Left colon (tissue), 2 donors: ENCODE measurements around the gene TRAF3. TPM values are rescaled to one million over a fixed set of nuclear protein-coding genes. Genes with fewer than 3 reads are reported as not detected.

ENCODE experiments used
- ATAC-seq: fragments of 200-7000 bp; cut with Tn5 transposase; one replicate; pipeline ENCODE4 v1.9.1; 2020; ENCODE audit warnings: mild to moderate bottlenecking, moderate library complexity
- DNase-seq, 2 donors: peaks; one replicate each; pipeline ENCODE4 v3.0.0-alpha.2; 2020
- intact Hi-C, 2 donors: fragments of 100-400 bp; cut with DNase I in 1 of 2; cut with micrococcal nuclease in 1 of 2; formaldehyde crosslinking; loops; one replicate each; pipeline versions ENCODE4 v1.11.2 to v1.14.0; 2022; cut with DNase I, micrococcal nuclease
- long read RNA-seq: library from polyadenylated mRNA; unstranded; transcript quantifications from one replicate; pipeline ENCODE4 v2.0.0, GENCODE V29; 2021
- total RNA-seq, 2 donors: library from RNA; stranded (reverse); fragmentation: NEBNext Ultra II Directional; extraction: Animal tissue kit (Norgen Biotek cat#: 25700); gene quantifications; one replicate each; pipeline ENCODE4 v1.2.1, GENCODE V29; 2021
- donor health status: DM: no; HTN: no; CAD: no.
- donor health status: DM: yes; HTN: yes; CAD: no.

The TRAF3 gene, protein sequence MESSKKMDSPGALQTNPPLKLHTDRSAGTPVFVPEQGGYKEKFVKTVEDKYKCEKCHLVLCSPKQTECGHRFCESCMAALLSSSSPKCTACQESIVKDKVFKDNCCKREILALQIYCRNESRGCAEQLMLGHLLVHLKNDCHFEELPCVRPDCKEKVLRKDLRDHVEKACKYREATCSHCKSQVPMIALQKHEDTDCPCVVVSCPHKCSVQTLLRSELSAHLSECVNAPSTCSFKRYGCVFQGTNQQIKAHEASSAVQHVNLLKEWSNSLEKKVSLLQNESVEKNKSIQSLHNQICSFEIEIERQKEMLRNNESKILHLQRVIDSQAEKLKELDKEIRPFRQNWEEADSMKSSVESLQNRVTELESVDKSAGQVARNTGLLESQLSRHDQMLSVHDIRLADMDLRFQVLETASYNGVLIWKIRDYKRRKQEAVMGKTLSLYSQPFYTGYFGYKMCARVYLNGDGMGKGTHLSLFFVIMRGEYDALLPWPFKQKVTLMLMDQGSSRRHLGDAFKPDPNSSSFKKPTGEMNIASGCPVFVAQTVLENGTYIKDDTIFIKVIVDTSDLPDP
- total RNA-seq: 10 to 100 TPM; 22.6 to 31.6 TPM
- long read RNA-seq, transcript TRAF3-203 (12 exons, 2,459 nt): major isoform, 10 of 21 reads
- long read RNA-seq, partial matches to known transcripts: 1 of 21 reads
- long read RNA-seq, other reads (novel, unspliced or antisense): 10 of 21 reads

DNA sequence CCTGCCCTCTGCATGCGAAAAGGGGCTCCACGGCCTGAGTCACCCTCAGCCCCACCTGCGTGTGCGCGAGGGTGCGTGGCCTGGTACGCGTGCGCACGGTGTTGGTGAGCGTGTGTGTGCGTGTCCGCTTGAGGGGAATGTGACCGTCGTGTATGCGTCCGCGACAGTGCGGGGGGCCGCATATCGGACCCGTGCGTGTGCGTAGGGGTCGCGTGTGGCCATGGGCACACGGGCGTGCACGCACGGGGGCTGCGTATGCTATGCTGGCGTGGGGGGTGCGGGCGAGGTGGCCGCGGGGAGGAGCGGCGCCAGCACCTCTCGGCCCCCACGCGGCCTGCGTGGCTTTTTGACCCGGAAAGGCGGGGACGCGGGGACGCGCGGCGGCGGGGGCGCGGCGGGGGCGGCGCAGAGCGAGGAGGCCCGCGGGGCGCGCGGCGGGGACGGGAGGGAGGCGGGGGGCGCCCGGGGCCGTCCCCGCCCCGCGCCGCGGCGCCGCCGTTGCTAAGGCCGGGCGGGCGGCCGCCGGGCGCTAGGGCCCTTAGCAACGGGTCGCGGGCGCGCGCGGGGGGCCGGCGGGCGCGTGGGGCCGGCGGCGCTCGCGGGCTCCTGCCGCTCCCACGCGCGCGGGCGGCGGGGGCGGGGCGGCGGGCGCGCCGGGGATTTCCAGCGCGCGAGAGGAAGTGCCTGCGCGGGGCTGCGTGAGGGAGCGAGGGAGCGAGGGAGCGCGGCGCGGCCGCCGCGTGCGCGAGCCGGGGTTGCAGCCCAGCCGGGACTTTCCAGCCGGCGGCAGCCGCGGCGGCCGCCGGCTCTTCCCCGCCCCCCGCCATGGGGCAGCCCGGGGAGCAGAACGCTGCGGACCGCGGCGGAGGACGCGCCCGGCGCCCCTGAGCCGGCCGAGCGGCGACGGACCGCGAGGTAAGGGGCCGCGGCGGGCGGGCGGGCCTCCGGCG, at the start of gene TRAF3:
TSS of gene TRAF3 (plus strand) at position 689 of the 950 bp plus-strand sequence. CDS start 92,753 bp downstream, outside the sequence.
- DNase-seq (peak; percentile 59 to 79), ATAC-seq (peak; percentile 51)
- intact Hi-C loops: no loop called here

DNA sequence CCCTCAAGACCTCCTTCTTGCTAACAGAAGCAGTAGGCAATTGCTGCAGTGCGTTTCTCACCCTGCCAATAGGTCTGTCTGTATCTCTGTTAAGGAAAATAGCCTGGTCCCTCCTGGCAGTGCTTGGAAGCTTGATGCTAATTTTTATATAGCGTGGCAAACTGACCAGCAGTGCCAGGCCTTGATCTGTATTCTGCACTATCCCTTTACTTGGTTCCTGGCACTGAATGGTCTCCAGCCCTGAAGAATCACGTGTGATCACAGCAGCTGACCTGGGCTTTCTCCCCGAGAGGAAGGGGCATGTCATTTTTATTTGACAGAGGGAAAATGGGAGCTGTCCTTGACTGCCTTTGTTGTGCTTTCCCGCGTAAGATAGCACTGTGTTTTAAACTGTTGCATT, 48.7 kb upstream of the TRAF3 start:
- ATAC-seq (no peak), DNase-seq (no peak)
- intact Hi-C loops: no loop called here

DNA sequence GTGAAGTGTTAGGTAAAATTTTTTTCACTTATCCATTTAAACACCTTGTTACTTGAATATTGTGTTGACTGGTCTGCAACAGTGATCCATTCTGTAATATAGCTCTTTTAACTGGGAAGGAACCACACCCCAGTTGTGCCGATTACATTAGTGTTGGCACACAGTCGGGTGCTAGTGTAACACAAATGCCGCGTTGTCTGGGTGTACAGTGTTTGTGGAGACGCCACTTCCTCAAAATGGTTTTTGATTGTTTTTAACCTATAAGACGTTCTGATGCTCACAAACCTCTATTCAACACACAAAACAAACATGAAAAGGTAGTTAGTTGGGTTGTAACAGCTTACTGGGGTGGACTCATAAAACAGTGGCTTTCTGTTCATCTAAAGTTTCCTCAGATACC, 48.0 kb upstream of the TRAF3 start:
- no peak for DNase-seq
- intact Hi-C loops: no loop called here

DNA sequence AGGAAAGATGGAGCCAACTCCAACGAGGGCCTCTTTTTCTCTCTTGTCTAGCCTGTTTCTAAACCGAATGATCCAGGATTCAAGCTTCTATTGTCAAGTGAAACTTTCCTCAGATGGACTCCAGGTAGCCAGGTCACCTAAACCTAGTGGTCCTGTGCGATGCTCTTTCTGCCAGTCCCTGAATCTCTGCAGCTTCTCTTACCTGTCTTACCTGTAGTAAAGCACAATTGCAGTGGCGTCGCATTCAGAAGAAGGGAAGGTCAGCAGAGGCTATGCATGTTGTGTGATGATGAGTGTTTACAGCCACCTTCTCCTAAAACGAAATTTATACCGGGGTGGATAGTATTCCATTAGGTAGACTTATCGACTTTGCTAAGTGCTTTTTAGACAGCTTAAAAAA, 47.4 kb upstream of the TRAF3 start:
- DNase-seq (no peak), ATAC-seq (no peak)
- intact Hi-C loops: no loop called here

More for the DNA sequence above, 48.0 kb upstream of the TRAF3 start:
- no peak for ATAC-seq

DNA sequence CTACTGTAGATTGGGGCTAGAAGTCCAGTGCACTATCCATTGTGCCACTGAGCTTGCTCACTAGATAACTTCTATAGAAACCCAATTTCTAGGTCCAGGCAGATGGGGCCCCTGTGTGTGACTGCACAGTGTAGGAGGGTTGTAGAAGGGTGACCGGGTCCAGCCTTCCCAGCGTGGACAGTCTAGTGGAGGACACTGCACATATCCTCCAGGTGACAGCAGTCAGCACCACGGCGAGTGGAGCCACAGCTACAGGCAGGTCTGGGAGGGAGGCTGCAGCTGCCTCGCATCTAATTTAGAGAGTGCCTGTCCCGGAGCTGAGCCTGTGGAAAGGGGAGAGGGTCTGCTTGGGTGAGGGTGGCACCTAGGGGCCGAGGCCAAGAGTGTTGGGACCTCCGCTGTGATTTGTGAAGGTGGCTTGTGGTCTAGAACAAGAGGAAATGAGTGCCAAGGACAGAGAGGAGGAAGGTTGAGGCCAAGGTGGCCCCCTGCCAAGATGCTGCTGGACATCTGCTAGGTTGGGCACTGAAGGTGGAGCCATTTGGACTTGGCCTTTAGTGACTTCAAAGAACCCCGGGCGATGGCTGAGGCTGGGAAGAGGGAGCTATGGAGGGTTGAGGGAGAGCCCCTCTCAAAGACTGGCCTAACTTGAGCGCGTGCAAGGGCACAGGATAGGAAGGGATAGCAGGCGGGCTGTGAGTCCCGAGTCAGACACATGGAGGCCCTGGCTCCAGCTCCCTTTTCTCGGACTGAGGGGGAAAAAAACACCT, 46.0 kb upstream of the TRAF3 start:
- DNase-seq: no peak
- ATAC-seq: peak; percentile 15
- intact Hi-C loops: no loop called here

DNA sequence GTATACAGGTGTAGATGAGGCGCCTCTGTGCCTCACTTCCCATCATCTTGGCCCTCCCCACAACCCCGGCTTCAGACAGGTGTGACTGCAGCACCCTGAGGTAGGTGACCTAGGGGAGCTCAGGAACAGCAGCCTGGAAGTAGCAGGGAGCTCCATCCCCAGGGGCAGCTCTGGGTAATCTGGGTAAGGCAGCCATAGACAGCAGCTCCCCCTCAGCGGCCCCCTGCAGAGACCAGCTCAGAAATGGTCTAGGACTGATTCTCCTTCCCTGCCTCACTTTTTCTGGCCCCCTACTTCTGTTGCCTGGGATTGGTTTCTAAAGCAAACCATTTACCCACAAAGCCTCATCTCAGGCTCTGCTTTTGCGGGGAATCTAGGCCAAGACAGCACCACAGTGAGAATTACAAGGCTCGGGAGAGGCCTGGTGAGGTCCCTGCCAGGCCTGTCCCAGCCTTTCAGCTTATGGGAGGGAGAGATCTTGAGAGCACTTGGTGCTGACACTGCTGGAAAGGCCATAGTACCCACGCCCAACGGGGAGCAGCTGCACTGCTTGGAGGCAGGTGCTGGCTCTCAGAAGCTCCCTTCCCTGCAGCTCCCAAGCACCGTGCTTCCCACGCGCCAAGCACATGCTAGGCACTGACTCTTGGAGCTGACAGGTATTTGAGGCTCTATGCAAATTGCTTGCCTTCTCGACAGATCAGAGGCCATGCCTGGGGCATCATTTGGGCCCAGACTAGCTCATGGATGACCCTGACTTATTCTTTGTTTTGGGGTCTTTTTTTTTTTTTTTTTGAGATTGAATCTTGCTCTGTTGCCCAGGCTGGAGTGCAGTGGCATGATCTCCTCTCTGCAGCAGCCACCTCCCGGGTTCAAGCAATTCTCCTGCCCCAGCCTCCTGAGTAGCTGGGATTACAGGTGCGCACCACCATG, 45.1 kb upstream of the TRAF3 start:
- DNase-seq (no peak), ATAC-seq (peak; percentile 11)
- intact Hi-C loops: no loop called here

DNA sequence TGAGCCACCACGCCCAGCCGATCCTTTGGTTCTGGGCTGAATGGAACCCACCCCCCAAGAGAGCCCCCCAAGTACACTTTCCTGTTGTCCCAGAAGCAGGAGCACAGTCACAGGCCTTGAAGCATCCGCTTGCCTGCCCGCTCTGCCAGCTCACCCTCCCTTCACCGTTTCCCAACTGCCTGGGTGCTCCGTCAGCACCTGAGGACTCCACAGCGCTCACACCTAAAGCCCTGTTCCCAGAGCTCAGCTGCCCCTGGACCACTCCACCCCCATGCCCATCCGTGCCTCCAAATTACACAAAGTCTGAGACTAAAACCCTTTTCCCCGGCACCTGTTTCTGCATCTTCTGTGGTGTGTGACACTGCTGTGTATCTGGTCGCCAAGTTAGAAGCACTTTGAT, 44.3 kb upstream of the TRAF3 start:
- intact Hi-C loops: no loop called here
- DNase-seq (no peak), ATAC-seq (no peak)

DNA sequence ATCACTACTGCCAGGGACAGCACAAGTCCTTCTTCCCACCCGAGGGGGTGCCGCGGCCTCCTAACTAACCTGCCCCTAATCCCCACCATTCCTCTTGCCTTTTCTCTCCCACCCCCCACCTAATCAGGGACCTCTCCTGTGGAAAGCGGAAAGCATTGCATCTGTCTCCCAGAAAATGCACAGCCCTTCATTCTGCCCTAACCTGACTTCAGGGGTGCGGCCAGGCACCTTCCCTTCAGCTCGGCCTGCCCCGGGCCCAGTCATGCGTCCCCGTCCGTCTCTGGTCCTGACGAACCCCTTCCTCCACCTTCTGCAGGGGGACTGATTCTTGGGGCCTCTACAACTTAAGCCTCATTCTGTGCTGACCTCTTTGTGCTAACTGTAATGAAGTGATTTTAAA, 43.9 kb upstream of the TRAF3 start:
- ATAC-seq (no peak), DNase-seq (no peak)
- intact Hi-C loops: no loop called here

DNA sequence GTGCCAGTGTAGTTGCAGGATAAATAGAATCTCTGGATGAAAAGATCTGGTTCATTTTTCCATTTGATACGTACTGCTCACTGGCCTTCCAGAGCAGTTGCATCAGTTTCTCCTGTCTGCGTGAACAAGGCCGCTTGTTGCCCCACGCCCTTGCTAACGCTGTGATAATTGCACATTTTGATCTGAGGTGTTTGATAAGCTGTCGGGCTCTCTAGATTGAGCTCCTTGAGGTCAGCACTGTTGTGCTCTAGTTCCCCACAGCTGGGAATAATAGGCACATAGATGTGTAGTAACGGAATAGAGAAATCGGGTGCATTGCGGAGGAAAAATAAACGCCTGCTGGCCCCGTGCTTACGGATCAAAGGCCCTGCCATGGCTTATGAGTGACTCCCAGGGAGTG, 42.8 kb upstream of the TRAF3 start:
- DNase-seq (no peak), ATAC-seq (no peak)
- intact Hi-C loops: no loop called here

DNA sequence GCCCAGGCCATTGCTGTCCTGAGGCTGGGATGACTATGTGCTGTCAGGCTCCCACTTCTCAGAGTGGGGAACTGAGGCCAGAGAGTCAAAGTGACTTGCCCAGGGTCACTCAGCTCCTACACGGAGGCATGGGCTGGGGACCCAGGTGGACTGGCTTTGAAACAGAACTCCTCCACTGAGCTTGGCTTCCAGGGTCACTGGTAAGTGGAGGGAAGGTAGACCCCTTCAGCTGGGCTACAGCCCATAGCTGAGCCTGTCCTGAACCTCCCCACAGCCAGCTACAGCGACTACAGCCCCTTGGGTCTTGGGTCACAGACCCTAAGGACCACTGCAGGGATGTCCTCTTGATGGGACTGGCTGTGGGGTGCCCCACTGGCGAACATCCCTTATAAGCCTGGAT, 40.3 kb upstream of the TRAF3 start:
- ATAC-seq (no peak), DNase-seq (no peak)
- intact Hi-C loops: no loop called here

DNA sequence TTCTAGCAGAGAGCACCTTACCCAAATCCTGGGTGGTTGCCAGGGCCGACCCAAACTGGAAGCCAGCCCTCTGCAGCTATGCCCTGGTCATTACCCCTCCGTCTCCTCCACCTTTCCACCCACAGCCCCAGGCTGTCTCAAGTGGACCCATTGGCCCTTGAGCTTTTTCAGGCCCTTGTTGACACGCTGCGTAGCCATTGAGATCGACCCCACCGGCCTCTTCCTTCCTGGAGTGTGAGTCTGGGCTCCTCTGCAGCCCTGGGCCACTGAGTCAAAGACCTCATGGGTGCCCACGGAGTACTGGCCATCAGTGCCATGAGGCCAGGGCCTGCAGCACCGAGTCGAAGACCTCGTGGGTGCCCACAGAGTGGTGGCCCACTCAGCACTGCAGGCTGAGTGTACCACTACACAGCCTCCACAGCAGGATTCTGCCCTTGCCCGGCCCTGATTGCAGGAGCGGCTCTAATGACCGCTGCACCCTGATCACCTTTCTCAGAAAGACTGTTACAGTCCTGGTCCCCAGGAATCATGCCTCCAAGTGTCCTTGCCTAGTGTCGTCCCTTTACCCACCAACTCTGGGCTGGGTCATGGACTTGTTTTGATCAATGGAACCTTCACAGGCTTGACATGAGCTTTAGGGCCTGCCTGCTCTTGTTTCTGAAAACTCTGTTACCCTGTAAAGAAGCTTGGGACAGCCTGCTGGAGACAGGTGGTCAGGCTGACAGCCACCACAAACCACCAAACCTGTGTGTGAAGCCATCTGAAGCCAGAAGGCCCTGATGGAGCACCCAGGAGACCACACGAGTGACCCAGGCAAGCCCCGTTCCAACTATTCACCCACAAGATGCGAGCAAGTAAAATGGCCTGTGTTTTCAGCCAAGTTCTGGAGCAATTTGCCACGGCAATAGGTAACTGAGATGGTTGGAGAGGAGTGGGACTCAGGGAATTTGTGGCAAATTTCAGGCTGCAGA, 39.6 kb upstream of the TRAF3 start:
- ATAC-seq (no peak), DNase-seq (no peak)
- intact Hi-C loops: no loop called here

DNA sequence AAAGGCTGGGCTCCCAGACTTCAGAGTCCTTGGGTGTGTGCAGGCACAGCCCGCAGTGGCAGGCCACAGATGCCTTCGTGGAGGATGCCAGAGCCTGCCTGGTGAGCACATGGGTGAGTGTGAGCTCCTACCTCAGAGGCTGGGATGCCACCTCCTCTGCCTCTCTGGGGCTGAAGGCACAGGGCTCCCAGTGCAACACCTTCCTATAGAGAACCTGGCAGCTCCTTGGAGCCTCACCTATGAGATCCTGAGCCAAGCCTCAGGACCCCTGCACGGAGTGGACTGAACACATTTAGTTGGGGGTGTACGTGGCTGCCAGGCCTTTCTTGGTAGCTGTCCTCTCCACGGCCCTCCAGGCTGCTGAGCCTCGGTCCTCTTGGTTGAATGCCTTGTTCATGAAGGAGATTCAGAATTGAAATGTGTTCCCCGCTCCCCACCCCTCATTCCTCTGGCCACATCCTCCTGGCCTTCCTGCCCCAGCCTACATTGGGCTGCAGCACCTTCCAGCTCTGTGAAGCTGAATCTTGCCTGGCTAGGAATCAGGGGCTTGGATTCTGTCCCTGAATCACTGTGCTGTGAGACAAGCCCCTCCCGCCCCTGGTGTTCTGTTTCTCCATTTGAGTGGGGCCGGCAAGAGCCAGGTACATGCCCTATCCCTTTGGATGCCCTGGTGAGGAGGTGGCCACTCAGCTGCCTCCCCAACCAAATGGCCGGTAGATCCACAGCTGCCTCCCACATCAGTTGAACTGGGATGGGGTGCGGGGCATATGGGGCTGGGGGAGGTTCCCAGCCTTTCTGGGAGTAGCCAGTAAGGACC, 38.7 kb upstream of the TRAF3 start:
- ATAC-seq (peak; percentile 24), DNase-seq (no peak)
- intact Hi-C loops: no loop called here

DNA sequence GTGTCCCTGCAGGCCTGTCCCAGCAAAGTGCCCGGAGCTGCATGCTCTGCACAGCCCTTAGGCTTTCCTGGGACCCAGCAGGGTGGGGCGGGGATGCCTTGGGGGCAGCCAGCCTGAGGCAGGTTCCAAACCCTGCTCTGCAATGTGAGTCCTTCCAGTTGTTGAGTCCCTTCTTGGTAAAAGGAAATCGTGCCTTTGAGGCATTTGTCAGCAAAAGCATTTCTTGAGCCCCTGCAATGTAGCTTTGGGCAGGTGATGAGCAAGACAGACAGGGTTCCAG, 38.1 kb upstream of the TRAF3 start:
- intact Hi-C loops: no loop called here

DNA sequence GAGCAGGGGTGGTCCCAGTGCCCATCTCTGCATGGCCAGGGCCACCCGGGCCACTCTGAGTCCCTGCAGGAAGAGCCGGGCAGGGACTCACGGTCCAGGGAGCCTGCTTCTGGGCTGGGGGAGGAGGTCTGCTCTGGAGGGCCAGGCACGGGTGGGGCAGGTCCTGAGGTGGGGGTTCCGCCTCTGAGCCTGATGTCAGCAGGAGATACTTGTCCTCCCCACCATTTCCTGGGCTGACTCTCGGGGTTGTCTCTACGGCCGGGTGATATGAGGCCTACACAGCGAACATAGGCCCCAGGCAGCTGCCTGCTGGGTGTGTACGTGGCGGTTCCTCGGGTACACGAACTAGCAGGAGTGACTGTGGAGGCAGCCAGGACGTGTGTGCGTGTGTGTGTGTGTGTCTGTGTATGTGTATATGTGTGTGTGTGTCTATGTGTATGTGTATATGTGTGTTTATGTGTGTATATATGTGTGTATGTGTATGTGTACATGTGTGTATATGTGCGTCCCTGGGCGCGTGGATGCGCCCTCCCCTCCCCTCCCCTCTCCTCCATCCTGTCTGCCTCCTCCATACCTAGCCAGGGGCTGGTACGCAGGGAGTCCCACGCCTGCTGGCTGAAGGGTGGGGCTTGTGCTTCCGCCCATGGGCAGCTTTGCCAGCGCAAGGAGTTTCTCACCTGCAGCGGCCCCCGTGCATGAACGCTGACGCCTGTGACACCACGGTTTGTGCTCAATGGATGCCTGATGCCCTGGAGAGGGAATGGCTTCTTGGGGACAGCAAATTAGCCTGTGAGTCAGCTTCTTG, 30.4 kb upstream of the TRAF3 start:
- DNase-seq (no peak), ATAC-seq (no peak)
- intact Hi-C loops: no loop called here

More for the DNA sequence above, 38.1 kb upstream of the TRAF3 start:
- ATAC-seq (no peak), DNase-seq (no peak)

DNA sequence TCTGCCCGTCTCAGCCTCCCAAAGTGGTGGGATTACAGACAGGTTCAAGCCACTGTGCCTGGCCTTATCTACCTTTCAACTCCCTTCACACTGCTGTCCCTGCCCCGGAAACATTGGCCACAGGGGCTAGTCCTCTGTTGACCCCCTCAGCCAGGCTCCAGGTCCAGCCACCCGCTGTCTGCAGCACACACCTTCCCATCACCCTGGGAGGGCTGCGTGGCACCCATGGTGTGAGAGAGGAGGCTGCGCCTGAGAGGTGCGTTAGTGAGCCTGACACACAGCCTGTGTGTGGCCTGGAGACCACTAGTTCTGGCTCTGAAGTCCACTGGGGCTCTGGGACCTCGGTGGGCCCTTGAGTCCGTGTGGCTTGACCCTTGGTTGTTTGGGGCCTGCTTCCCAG, 28.4 kb upstream of the TRAF3 start:
- no peak for DNase-seq

More for the DNA sequence above, 28.4 kb upstream of the TRAF3 start:
- ATAC-seq: no peak
- intact Hi-C loops: no loop called here
